ENCODE measurements around the gene HBZ. TPM values are rescaled to one million over a fixed set of nuclear protein-coding genes. Genes with fewer than 3 reads are reported as not detected.

Gene HBZ
- total and polyA plus RNA-seq, 2 of the 8 experiments (the other 6 are each of a cell fraction or from before 2014, with no cell fraction given), result 0.12 TPM; not detected in 1

GRCh38 chr16:142405-142967 is 10.0 kb upstream of the HBZ start (continued):
- TF ChIP-seq CHD7 (IDR thresholded peaks at IDR 0.05; ENCODE audit: insufficient replicate concordance, low read length) (no peak), CTBP2 (IDR thresholded peaks at IDR 0.05; ENCODE audit: borderline replicate concordance, insufficient read depth, insufficient read length, low read length) (no peak), POLR2A (IDR thresholded peaks at IDR 0.05; ENCODE audit: control extremely low read depth in 1 of 2, low read depth in 2 of 2, low read length in 2 of 2) (no peak), CREB1 (IDR thresholded peaks at IDR 0.05) (no peak), RFX5 (IDR thresholded peaks at IDR 0.05; ENCODE audit: borderline replicate concordance, low read depth, low read length) (no peak), ASH2L (IDR thresholded peaks at IDR 0.05; ENCODE audit: low read length) (no peak), TEAD4 (IDR thresholded peaks at IDR 0.05; ENCODE audit: low read depth, low read length) (no peak), CHD1 (IDR thresholded peaks at IDR 0.05; ENCODE audit: low read depth, low read length) (no peak), RNF2 (IDR thresholded peaks at IDR 0.05; ENCODE audit: borderline replicate concordance, low read depth, low read length, missing control alignments, poor library complexity, severe bottlenecking) (no peak), POU5F1 (IDR thresholded peaks at IDR 0.05; ENCODE audit: low read depth, low read length) (no peak), SIX5 (IDR thresholded peaks at IDR 0.05; ENCODE audit: low read depth, low read length) (no peak), RAD21 (IDR thresholded peaks at IDR 0.05 in 1 of 2, conservative IDR thresholded peaks at IDR 0.05 in 1 of 2; ENCODE audit: low read depth in 2 of 2, low read length in 2 of 2) (no peak)
